Neural progenitor cell (in vitro differentiated cells): ENCODE results near the gene L1TD1.

Experiments
- EZH2 ChIP-seq: fragments of 200-600 bp; sonication (generic); IDR thresholded peaks from 2 replicates; pipeline ENCODE4 v1.6.1; 2017; ENCODE audit warnings: antibody characterized with exemption, mild to moderate bottlenecking, moderate library complexity
- TF ChIP-seq, protein P1 (sequence below): fragments of 200-600 bp; sonication (generic); IDR thresholded peaks from 2 replicates; pipeline ENCODE4 v1.5.1; 2017; ENCODE audit warnings: antibody characterized with exemption, mild to moderate bottlenecking

GRCh38 chr1:62218604-62219003, 24.0 kb downstream of the L1TD1 start:
- no peak for TF ChIP-seq EZH2
- TF ChIP-seq, protein P1, sequence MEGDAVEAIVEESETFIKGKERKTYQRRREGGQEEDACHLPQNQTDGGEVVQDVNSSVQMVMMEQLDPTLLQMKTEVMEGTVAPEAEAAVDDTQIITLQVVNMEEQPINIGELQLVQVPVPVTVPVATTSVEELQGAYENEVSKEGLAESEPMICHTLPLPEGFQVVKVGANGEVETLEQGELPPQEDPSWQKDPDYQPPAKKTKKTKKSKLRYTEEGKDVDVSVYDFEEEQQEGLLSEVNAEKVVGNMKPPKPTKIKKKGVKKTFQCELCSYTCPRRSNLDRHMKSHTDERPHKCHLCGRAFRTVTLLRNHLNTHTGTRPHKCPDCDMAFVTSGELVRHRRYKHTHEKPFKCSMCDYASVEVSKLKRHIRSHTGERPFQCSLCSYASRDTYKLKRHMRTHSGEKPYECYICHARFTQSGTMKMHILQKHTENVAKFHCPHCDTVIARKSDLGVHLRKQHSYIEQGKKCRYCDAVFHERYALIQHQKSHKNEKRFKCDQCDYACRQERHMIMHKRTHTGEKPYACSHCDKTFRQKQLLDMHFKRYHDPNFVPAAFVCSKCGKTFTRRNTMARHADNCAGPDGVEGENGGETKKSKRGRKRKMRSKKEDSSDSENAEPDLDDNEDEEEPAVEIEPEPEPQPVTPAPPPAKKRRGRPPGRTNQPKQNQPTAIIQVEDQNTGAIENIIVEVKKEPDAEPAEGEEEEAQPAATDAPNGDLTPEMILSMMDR = no peak
